ENCODE results near the gene IREB2.
"Not testable (repeated sequence)": the region's sequence is repeated elsewhere in the genome, so short reads cannot be mapped to it uniquely, and the experiment has no call there.

IREB2 gene

DNA sequence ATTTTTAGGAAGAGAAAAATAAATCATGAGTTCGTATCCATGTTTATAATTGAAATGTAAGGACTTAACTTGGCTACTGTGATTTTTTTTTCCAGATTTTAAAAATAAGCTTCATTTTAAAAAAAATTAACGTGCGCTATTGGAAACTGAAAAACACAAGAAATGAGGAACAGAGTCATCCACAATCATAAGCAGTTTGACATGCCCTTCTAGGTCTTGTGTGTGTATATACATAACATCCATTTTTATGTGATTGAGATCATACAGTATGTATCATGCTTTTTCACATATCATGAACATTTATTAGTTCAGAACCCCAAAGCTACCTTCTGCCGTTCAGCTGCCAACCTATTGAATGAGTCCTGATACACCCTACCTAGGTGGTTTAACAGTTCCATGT, 22.7 kb downstream of the IREB2 start:
- Mint-ChIP-seq H3K4me3 (peak overlapping the region; percentile 44), H3K27me3 (no peaks in the 10 kb centered on the region), H3K36me3 (peaks cover 7% of the 10 kb centered on the region), H3K9me3 (ENCODE audit: low read depth) (no peaks in the 10 kb centered on the region), H3K4me1 (ENCODE audit: low read depth) (peaks cover 58% of the 10 kb centered on the region), H3K27ac (peak overlapping the region; percentile 54)

GRCh38 chr15:78461171-78461888, 23.3 kb downstream of the IREB2 start:
- peak overlapping the region; percentile 54 for H3K27ac Mint-ChIP-seq
- H3K4me3 Mint-ChIP-seq: peak overlapping the region; percentile 44
- peaks cover 7% of the 10 kb centered on the region for H3K36me3 Mint-ChIP-seq
- peaks cover 52% of the 10 kb centered on the region for H3K4me1 Mint-ChIP-seq (ENCODE audit: low read depth)
- no peaks in the 10 kb centered on the region for H3K27me3 Mint-ChIP-seq
- no peaks in the 10 kb centered on the region for H3K9me3 Mint-ChIP-seq (ENCODE audit: low read depth)

- no peak overlapping the region for H3K4me3 Mint-ChIP-seq
- H3K27ac Mint-ChIP-seq: no peak overlapping the region
- no peaks in the 10 kb centered on the region for H3K4me1 Mint-ChIP-seq (ENCODE audit: low read depth)
- no peaks in the 10 kb centered on the region for H3K9me3 Mint-ChIP-seq (ENCODE audit: low read depth)
- H3K36me3 Mint-ChIP-seq: peaks cover 7% of the 10 kb centered on the region
- H3K27me3 Mint-ChIP-seq: no peaks in the 10 kb centered on the region
Measured at GRCh38 chr15:78469031-78469430, 31.0 kb downstream of the IREB2 start.

GRCh38 chr15:78477295-78477694, 39.3 kb downstream of the IREB2 start:
- Mint-ChIP-seq H3K36me3 (peaks cover 6% of the 10 kb centered on the region), H3K27me3 (no peaks in the 10 kb centered on the region), H3K4me1 (ENCODE audit: low read depth) (peaks cover 2% of the 10 kb centered on the region), H3K4me3 (no peak overlapping the region), H3K9me3 (ENCODE audit: low read depth) (no peaks in the 10 kb centered on the region), H3K27ac (peak overlapping the region; percentile 22)

DNA sequence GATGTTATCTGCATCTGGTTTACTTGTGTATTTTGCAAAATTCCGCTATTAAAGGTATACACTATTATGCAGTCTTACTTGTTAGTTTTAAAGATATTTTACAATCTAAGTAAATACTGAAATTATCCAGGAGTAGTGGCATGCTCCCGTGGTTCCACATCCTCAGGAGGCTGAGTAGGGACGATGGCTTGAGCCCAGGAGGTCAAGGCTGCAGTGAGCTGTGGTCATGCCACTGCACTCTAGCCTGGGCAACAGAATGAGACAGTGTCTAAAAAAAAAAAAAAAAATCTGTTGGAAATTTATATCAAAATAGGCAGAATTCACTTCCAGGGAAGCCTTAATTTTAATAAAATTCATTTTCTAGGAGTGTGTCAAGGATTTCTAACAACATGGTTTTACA, 41.6 kb downstream of the IREB2 start:
- H3K4me1 Mint-ChIP-seq (ENCODE audit: low read depth): peaks cover 2% of the 10 kb centered on the region
- no peak overlapping the region for H3K4me3 Mint-ChIP-seq
- no peak overlapping the region for H3K27ac Mint-ChIP-seq
- H3K9me3 Mint-ChIP-seq (ENCODE audit: low read depth): no peaks in the 10 kb centered on the region
- H3K27me3 Mint-ChIP-seq: no peaks in the 10 kb centered on the region
- H3K36me3 Mint-ChIP-seq: peaks cover 8% of the 10 kb centered on the region

- Mint-ChIP-seq H3K27me3 (no peaks in the 10 kb centered on the region), H3K4me1 (ENCODE audit: low read depth) (no peaks in the 10 kb centered on the region), H3K36me3 (peaks cover 9% of the 10 kb centered on the region), H3K4me3 (no peak overlapping the region), H3K9me3 (ENCODE audit: low read depth) (no peaks in the 10 kb centered on the region), H3K27ac (no peak overlapping the region)
Measured at GRCh38 chr15:78481917-78482316, 43.9 kb downstream of the IREB2 start.

DNA sequence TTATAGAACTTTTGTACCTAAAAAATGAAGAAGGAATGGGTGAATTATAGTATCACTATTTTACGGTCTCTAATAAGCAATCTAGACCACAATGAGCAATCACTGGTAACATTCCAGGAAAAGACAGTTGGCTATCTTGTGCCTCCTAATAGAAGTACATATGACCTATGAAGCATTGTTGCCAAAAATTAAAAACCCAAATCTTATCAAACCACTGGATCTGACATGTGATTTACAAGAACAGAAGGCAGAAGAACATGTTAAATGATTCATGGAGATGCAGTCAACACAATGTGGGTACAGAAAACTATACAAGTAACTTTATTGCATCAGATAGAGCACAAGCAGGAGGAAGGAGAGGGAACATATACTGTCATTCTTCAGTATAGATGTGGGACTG, 54.9 kb downstream of the IREB2 start:
- Mint-ChIP-seq H3K4me3 (no peak overlapping the region), H3K9me3 (ENCODE audit: low read depth) (no peaks in the 10 kb centered on the region), H3K27me3 (no peaks in the 10 kb centered on the region), H3K27ac (peak overlapping the region; percentile 13), H3K36me3 (peaks cover 12% of the 10 kb centered on the region), H3K4me1 (ENCODE audit: low read depth) (peaks cover 13% of the 10 kb centered on the region)

DNA sequence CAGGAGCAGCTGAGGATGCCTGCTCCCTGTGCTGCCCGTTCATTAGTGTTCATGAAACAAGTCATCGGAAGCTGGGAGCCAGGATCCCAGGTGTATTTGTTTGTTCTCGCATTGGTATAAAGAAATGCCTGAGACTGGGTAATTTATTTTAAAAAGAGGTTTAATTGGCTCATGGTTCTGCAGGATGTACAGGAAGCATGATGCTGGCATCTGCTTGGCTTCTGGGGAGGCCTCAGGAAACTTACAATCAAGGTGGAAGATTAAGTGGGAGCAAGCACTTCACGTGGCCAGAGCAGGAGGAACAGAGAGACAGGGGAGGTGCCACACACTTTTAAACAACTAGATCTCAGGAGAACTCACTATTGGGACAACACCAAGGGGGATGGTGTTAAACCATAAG, 63.8 kb downstream of the IREB2 start:
- Mint-ChIP-seq H3K4me1 (ENCODE audit: low read depth) (peaks cover 1% of the 10 kb centered on the region), H3K36me3 (peaks cover 10% of the 10 kb centered on the region), H3K9me3 (ENCODE audit: low read depth) (no peaks in the 10 kb centered on the region), H3K4me3 (no peak overlapping the region), H3K27me3 (no peaks in the 10 kb centered on the region), H3K27ac (no peak overlapping the region)

DNA sequence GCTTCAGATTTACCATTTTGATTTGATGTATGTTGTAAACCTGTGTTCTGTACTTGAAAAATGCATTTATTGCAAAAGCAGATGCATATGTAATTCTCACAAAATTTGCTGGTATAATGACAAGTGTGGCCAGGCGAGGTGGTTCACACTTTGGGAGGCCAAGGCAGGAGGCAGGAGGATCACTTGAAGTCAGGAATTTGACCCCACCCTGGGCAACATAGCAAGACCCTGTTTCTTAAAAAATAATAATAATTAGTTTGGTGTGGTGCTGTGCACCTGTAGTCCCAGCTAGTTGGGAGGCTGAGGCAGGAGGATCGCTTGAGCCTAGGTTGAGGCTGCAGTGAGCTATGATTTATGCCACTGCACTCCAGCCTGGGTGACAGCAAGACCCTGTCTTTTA, 64.6 kb downstream of the IREB2 start:
- peaks cover 10% of the 10 kb centered on the region for H3K36me3 Mint-ChIP-seq
- no peak overlapping the region for H3K27ac Mint-ChIP-seq
- no peaks in the 10 kb centered on the region for H3K9me3 Mint-ChIP-seq (ENCODE audit: low read depth)
- H3K4me1 Mint-ChIP-seq (ENCODE audit: low read depth): peaks cover 6% of the 10 kb centered on the region
- H3K4me3 Mint-ChIP-seq: no peak overlapping the region
- no peaks in the 10 kb centered on the region for H3K27me3 Mint-ChIP-seq

- Mint-ChIP-seq H3K27me3 (no peaks in the 10 kb centered on the region), H3K4me3 (peak within 1 kb of the TSS; percentile 93), H3K27ac (peak within 1 kb of the TSS; percentile 61), H3K36me3 (peaks cover under 1% of the 10 kb centered on the region), H3K4me1 (ENCODE audit: low read depth) (peaks cover 20% of the 10 kb centered on the region), H3K9me3 (ENCODE audit: low read depth) (no peaks in the 10 kb centered on the region)
Measured at GRCh38 chr15:78506971-78507830, 69.2 kb downstream of the IREB2 start, which contains the start of gene HYKK. HYKK (plus strand) TSS chr15:78507577; CDS start chr15:78513089, 5,512 bp downstream.

DNA sequence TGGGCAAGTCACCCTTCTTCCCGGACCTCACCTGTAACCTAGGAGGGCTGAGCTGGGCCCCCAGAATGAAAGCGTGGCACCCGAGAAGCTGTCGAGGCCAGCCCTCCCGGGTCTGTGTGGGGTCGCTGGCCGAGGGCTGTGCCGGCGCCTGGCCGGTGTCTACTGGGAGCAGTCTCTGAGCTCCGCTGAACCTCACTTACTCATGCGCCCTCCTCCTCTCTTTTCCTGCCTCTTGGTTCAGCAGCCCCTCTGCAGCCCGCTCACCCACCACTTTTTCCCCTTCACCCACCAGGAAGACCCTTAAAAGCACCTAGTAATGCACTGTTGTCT, 69.8 kb downstream of the IREB2 start:
- no peaks in the 10 kb centered on the region for H3K9me3 Mint-ChIP-seq (ENCODE audit: low read depth)

GRCh38 chr15:78508272-78508671, 70.3 kb downstream of the IREB2 start:
- H3K27ac Mint-ChIP-seq: peak overlapping the region; percentile 41
- no peaks in the 10 kb centered on the region for H3K27me3 Mint-ChIP-seq
- peak overlapping the region; percentile 93 for H3K4me3 Mint-ChIP-seq
- no peaks in the 10 kb centered on the region for H3K9me3 Mint-ChIP-seq (ENCODE audit: low read depth)
- no peaks in the 10 kb centered on the region for H3K36me3 Mint-ChIP-seq
- peaks cover 20% of the 10 kb centered on the region for H3K4me1 Mint-ChIP-seq (ENCODE audit: low read depth)

More for the DNA sequence above, 69.8 kb downstream of the IREB2 start:
- Mint-ChIP-seq H3K36me3 (no peaks in the 10 kb centered on the region), H3K4me3 (peak overlapping the region; percentile 93), H3K4me1 (ENCODE audit: low read depth) (peaks cover 20% of the 10 kb centered on the region), H3K27me3 (no peaks in the 10 kb centered on the region), H3K27ac (peak overlapping the region; percentile 41)

GRCh38 chr15:78509726-78510312, 71.8 kb downstream of the IREB2 start:
- H3K4me3 Mint-ChIP-seq: no peak overlapping the region

DNA sequence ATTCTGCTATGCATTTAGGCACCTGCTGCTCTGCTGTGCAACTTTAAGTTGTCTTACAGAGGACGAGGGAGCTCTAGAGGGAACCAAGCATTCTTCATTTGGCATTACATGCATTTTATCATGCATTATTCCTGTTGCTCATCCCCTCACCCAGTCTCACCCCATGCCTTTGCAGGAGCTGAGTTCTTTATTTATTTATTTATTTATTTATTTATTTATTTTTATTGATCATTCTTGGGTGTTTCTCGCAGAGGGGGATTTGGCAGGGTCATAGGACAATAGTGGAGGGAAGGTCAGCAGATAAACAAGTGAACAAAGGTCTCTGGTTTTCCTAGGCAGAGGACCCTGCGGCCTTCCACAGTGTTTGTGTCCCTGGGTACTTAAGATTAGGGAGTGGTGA, 82.0 kb downstream of the IREB2 start:
- not testable (repeated sequence) for H3K4me3 Mint-ChIP-seq; H3K27ac Mint-ChIP-seq; H3K27me3 Mint-ChIP-seq; H3K4me1 Mint-ChIP-seq (ENCODE audit: low read depth); H3K36me3 Mint-ChIP-seq; H3K9me3 Mint-ChIP-seq (ENCODE audit: low read depth)

More at GRCh38 chr15:78509726-78510312, 71.8 kb downstream of the IREB2 start:
- Mint-ChIP-seq H3K36me3 (no peaks in the 10 kb centered on the region), H3K27me3 (no peaks in the 10 kb centered on the region), H3K4me1 (ENCODE audit: low read depth) (peaks cover 20% of the 10 kb centered on the region), H3K27ac (no peak overlapping the region), H3K9me3 (ENCODE audit: low read depth) (no peaks in the 10 kb centered on the region)

- Mint-ChIP-seq H3K27me3 (no peaks in the 10 kb centered on the region), H3K36me3 (peaks cover 3% of the 10 kb centered on the region), H3K9me3 (ENCODE audit: low read depth) (no peaks in the 10 kb centered on the region), H3K27ac (no peak overlapping the region), H3K4me1 (ENCODE audit: low read depth) (no peaks in the 10 kb centered on the region), H3K4me3 (no peak overlapping the region)
Measured at GRCh38 chr15:78524230-78524629, 86.2 kb downstream of the IREB2 start.
